ENCODE measurements around the gene TM6SF1. TPM values are rescaled to one million over a fixed set of nuclear protein-coding genes. Genes with fewer than 3 reads are reported as not detected.

The TM6SF1 gene
- total RNA-seq, 4 donors from 2014 or later: 1.7 to 10.5 (median 3.9) TPM

DNA sequence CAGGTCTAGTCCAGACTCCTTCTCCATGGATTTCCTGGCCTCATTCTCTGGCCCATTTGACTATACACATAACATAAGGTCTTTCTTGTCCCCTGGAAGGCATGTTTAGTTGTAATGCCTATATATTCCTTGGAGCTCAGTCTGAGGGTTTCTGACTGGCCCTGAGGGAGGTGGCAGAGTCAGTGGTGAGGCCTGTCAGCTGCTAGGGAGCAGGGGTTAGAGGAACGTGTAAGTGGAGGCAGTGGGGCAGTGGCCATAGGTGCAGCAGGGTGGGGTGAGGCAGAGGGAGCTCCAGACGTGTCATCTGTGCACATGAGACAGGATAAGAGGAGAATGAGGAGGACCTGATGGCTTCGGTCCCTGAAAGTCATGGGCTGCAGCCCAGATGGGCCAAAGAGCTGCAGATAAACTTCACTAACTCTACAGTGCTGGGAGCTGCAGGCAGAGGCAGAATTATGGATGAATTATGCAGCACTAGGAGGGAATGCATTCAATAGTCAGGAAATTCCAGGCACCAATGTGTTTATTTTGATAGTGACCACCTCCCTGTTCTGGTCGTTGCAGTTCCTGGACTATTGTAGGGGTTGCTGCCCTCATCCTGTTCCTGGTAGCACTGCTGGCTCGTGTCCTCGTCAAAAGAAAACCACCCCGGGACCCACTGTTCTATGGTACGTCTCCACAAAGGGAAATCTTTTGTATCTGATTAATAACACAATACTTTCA, 4.9 kb downstream of the TM6SF1 start:
- peak in 1 of 2 donors; percentile 37 for DNase-seq
- H3K4me3 ChIP-seq: no peak overlapping the region
- peak overlapping the region in 1 of 2 donors; percentile 15 for H3K27ac ChIP-seq
- intact Hi-C loops (cut with DNase I; ENCODE audit: low total_unique reads): no loop called here
- H3K9me3 ChIP-seq: no peaks in the 10 kb centered on the region
- peaks cover 0 to 6% of the 10 kb centered on the region in 2 donors for H3K4me1 ChIP-seq
- no peaks in the 10 kb centered on the region for H3K27me3 ChIP-seq
- no peaks in the 10 kb centered on the region for H3K36me3 ChIP-seq
- TF ChIP-seq, protein P1, sequence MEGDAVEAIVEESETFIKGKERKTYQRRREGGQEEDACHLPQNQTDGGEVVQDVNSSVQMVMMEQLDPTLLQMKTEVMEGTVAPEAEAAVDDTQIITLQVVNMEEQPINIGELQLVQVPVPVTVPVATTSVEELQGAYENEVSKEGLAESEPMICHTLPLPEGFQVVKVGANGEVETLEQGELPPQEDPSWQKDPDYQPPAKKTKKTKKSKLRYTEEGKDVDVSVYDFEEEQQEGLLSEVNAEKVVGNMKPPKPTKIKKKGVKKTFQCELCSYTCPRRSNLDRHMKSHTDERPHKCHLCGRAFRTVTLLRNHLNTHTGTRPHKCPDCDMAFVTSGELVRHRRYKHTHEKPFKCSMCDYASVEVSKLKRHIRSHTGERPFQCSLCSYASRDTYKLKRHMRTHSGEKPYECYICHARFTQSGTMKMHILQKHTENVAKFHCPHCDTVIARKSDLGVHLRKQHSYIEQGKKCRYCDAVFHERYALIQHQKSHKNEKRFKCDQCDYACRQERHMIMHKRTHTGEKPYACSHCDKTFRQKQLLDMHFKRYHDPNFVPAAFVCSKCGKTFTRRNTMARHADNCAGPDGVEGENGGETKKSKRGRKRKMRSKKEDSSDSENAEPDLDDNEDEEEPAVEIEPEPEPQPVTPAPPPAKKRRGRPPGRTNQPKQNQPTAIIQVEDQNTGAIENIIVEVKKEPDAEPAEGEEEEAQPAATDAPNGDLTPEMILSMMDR (IDR thresholded peaks at IDR 0.05): no peak
- TF ChIP-seq POLR2A (IDR thresholded peaks at IDR 0.05): no peak

DNA sequence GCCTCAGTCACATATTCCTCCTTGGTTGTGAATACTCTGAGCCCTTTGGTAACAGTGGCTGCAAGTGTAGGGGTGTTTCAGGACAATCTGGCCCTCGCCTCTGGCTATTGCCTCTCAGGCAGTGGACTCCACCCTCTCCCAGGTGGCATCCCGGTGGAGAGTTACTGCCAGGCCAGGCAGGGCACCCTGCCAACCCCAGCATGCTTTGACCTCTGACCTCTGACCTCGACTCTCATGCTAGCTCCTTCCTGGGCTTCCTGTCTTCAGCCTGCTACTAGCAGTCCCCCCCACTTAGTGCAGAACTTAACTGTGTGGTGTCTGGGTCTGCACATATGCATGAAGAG, 5.5 kb downstream of the TM6SF1 start:
- Histone ChIP-seq H3K27ac (peak overlapping the region in 1 of 2 donors; percentile 15), H3K4me1 (peaks cover 0 to under 1% of the 10 kb centered on the region in 2 donors), H3K4me3 (no peak overlapping the region), H3K9me3 (no peaks in the 10 kb centered on the region), H3K36me3 (no peaks in the 10 kb centered on the region), H3K27me3 (no peaks in the 10 kb centered on the region)
- intact Hi-C loops (cut with DNase I; ENCODE audit: low total_unique reads): no loop called here
- TF ChIP-seq POLR2A (IDR thresholded peaks at IDR 0.05): no peak
- TF ChIP-seq, protein P1 (IDR thresholded peaks at IDR 0.05): no peak
- peak in 1 of 2 donors; percentile 39 for DNase-seq

DNA sequence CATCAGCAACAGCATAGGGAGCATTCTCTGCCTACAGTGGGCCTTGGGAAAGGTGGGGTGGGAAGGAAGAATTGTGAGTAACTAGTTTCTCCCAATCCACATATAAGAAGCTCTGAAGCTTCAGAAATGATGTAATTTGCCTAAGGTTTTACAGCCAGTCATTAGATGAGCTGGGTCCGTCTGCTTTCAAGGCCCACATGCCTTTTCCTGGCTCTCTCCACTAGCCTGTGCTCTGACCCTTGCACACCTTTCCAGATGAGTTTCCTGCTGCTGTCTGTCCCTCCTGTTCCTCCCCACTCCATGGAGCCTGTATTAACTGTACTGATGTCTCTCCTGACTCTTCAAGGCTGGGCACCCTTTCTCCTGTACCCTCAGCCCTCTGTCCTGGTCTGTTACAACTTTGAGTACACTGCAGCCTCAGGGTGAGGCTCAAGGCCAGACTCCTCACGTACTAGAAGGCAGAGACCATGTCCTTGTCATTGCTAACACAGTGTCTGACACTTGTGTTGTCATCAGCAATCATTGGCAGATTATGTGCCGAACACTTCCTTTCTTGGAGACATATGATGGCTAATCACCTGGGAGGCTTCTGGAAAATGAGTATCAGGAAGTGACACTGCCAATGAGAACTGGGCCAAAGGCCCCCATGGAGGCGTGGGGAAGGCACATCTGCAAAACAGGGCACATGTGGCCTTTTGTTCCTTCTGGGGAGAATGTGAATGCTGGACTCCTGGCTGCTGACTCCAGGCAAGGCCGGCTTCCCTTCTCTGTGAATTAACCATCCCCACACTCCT, 6.6 kb downstream of the TM6SF1 start:
- intact Hi-C loops (cut with DNase I; ENCODE audit: low total_unique reads): no loop called here
- Histone ChIP-seq H3K9me3 (no peaks in the 10 kb centered on the region), H3K4me1 (no peaks in the 10 kb centered on the region), H3K4me3 (no peak overlapping the region), H3K27ac (peak overlapping the region in 1 of 2 donors; percentile 35), H3K27me3 (no peaks in the 10 kb centered on the region), H3K36me3 (no peaks in the 10 kb centered on the region)
- no peak for TF ChIP-seq POLR2A (IDR thresholded peaks at IDR 0.05)
- TF ChIP-seq, protein P1 (IDR thresholded peaks at IDR 0.05): no peak
- DNase-seq: no peak

DNA sequence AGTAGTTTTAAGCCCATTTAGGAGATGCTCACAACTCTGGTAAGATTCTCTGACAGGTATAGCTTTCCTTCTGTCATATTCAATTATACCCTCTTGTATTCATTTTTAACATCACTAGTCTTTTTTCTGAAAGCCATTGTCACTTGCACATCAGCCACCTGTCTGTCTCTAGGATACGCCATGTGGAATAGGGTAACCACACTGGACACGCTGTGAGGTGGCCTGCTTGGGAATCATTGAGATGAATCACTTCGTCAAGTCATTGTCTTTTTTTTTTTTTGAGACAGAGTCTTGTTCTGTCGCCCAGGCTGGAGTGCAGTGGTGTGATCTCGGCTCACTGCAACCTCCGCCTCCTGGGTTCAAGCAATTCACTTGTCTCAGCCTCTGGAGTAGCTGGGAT, 7.4 kb downstream of the TM6SF1 start:
- H3K36me3 ChIP-seq: no peaks in the 10 kb centered on the region
- no peaks in the 10 kb centered on the region for H3K9me3 ChIP-seq
- H3K4me1 ChIP-seq: no peaks in the 10 kb centered on the region
- intact Hi-C loops (cut with DNase I; ENCODE audit: low total_unique reads): no loop called here
- TF ChIP-seq POLR2A (IDR thresholded peaks at IDR 0.05): no peak
- TF ChIP-seq, protein P1 (IDR thresholded peaks at IDR 0.05): no peak
- DNase-seq: no peak
- no peak overlapping the region for H3K27ac ChIP-seq
- H3K27me3 ChIP-seq: no peaks in the 10 kb centered on the region
- H3K4me3 ChIP-seq: no peak overlapping the region

DNA sequence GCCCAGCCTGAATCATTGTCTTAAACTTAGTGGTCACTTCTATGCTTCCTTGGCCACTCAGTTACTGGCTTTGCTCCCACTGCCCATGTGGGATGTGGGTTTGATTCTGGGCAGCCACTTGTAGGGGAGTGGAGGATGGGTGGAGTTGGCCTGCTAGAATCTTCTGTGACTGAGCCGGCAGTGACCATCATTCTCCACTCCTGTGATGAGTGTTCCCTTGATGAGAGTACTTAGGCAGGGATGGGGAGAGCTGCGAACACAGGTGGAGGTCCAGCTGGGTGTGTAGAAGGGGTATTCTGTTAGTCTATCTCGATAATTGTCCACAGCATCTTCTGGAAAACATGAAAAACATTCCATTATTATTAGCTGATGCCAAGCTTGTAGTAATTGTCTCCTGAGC, 8.0 kb downstream of the TM6SF1 start:
- DNase-seq: no peak
- Histone ChIP-seq H3K4me3 (no peak overlapping the region), H3K27ac (no peak overlapping the region), H3K4me1 (no peaks in the 10 kb centered on the region), H3K36me3 (no peaks in the 10 kb centered on the region), H3K9me3 (no peaks in the 10 kb centered on the region), H3K27me3 (no peaks in the 10 kb centered on the region)
- TF ChIP-seq, protein P1 (IDR thresholded peaks at IDR 0.05): no peak
- no peak for TF ChIP-seq POLR2A (IDR thresholded peaks at IDR 0.05)
- intact Hi-C loops (cut with DNase I; ENCODE audit: low total_unique reads): no loop called here
